Astrocyte of the cerebellum (primary cell): ENCODE measurements around the gene MYH16.
"Not testable (repeated sequence)": the region's sequence is repeated elsewhere in the genome, so short reads cannot be mapped to it uniquely, and the experiment has no call there.

Source experiments
- DNase-seq: peaks from one replicate; pipeline ENCODE4 v3.0.0-alpha.2; 2011; ENCODE audit warnings: low read depth
- H3K4me3 ChIP-seq: 2 replicates; pipeline ENCODE4 v1.5.1; 2011; ENCODE audit warnings: mild to moderate bottlenecking, low read depth, low read length, moderate library complexity
- CTCF ChIP-seq: IDR thresholded peaks from 2 replicates; pipeline ENCODE4 v1.5.1; 2012; ENCODE audit warnings: low read length, low read depth, moderate library complexity, mild to moderate bottlenecking; ENCODE audit errors: missing control alignments
- in situ Hi-C: cut with HindIII; loops from 2 replicates; pipeline ENCODE4 v1.10.0; 2017; ENCODE audit warnings: low sequenced_read_pairs

The MYH16 gene

GRCh38 chr7:99235925-99236324 lies 36.7 kb upstream of the MYH16 start:
- in situ Hi-C loops: no loop called here
- H3K4me3 ChIP-seq: no peak overlapping the region
- TF ChIP-seq CTCF: no peak
- no peak for DNase-seq

- DNase-seq, H3K4me3 ChIP-seq, in situ Hi-C loops: not testable (repeated sequence)
Measured at GRCh38 chr7:99237876-99238275, 34.8 kb upstream of the MYH16 start.

- no peak for TF ChIP-seq CTCF
- H3K4me3 ChIP-seq: no peak overlapping the region
- in situ Hi-C loops: no loop called here
- no peak for DNase-seq
Measured at GRCh38 chr7:99238558-99239341, 33.9 kb upstream of the MYH16 start.

GRCh38 chr7:99242682-99243081 lies 30.0 kb upstream of the MYH16 start:
- in situ Hi-C loops: no loop called here
- no peak for DNase-seq
- TF ChIP-seq CTCF: no peak
- H3K4me3 ChIP-seq: no peak overlapping the region

GRCh38 chr7:99243751-99244337 lies 28.8 kb upstream of the MYH16 start:
- no peak overlapping the region for H3K4me3 ChIP-seq
- in situ Hi-C loops: no loop called here
- TF ChIP-seq CTCF: no peak
- no peak for DNase-seq

GRCh38 chr7:99244939-99245338 lies 27.7 kb upstream of the MYH16 start:
- TF ChIP-seq CTCF: no peak
- no peak overlapping the region for H3K4me3 ChIP-seq
- DNase-seq: no peak
- in situ Hi-C loops: no loop called here

- DNase-seq: no peak
- no peak overlapping the region for H3K4me3 ChIP-seq
- in situ Hi-C loops: no loop called here
- TF ChIP-seq CTCF: no peak
Measured at GRCh38 chr7:99248391-99249095, 24.1 kb upstream of the MYH16 start.
